Daoy (cell line): ENCODE data around the gene CST9. TPM values are rescaled to one million over a fixed set of nuclear protein-coding genes. Genes with fewer than 3 reads are reported as not detected.
A peak's percentile ranks its signal among the peaks of the same experiment; 100 is the strongest.
"Not testable (repeated sequence)": the region's sequence is repeated elsewhere in the genome, so short reads cannot be mapped to it uniquely, and the experiment has no call there.

Experiments used
- DNase-seq: peaks from one replicate; pipeline ENCODE4 v3.0.0-alpha.2; 2015; ENCODE audit warnings: low read depth
- total RNA-seq: library from RNA; depleted of rRNA; stranded (reverse); fragments of >200 nt; shearing (Covaris generic); gene quantifications from 2 replicates; pipeline ENCODE4 v1.2.3, GENCODE V29; 2014

Gene CST9
- total RNA-seq, 1 experiment from 2014 or later: not detected

DNA sequence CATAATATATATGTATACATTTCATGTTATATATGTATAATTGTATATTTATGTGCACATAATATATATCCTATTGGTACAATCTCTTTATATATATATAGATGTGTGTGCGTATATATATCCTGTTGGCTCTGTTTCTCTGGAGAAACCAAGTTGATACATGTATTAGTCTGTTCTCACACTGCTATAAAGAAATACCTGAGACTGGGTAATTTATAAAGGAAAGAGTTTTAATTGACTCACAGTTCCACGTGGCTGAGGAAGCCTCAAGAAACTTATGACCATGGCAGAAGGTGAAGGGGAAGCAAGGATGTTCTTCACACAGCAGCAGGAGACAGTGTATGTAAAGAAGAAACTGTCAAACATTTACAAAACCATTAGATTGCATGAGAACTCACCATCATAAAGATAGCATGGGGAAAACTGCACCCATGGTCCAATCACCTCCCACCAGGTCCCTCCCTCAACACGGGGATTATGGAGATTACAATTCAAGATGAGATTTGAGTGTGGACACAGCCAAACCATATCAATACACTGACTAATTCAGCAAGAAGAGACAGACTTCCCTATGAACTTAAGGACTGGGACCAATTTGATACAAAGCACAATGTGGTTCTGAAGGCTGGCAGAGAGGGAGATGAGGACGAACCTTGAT, 18.1 kb upstream of the CST9 start:
- no peak for DNase-seq

DNA sequence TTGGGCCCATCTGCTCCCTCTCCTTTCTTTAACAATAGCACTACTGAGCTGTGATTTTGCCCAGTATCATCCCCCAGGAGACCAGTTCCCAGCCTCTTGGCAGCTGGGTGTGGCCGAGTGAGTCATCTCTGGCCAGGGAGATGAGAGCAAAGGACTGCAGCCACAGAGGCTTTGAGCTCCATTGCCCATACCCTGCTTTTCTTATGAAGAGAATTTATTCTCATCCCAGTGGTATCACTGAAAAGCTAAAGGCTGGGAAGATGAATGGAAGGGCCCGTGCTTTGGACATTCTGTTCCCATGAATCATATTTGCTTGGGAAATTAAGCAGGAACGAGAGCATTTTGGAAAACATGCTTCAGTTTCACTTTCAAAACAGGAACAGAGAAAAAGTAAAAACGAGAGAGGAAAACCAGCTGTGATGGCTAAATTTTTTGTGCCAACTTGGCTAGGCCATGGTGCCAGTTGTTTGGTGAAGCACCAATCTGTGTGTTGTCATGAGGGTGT, 17.2 kb upstream of the CST9 start:
- peak; percentile 83 for DNase-seq

DNA sequence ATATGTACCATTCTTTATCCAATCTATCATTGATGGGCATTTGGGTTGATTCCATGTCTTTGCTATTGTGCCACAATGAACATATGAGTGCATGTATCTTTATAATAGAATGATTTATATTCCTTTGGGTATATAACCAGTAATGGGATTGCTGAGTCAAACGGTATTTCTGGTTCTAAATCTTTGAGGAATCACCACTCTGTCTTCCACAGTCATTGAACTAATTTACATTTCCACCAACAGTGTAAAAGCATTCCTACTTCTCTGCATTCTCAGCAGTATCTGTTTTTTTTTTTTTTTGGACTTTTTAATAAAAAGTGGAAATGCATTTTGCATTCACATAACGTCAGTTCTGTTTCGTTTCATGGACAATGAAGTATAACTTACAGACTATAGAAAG, 16.7 kb upstream of the CST9 start:
- DNase-seq: not testable (repeated sequence)

DNA sequence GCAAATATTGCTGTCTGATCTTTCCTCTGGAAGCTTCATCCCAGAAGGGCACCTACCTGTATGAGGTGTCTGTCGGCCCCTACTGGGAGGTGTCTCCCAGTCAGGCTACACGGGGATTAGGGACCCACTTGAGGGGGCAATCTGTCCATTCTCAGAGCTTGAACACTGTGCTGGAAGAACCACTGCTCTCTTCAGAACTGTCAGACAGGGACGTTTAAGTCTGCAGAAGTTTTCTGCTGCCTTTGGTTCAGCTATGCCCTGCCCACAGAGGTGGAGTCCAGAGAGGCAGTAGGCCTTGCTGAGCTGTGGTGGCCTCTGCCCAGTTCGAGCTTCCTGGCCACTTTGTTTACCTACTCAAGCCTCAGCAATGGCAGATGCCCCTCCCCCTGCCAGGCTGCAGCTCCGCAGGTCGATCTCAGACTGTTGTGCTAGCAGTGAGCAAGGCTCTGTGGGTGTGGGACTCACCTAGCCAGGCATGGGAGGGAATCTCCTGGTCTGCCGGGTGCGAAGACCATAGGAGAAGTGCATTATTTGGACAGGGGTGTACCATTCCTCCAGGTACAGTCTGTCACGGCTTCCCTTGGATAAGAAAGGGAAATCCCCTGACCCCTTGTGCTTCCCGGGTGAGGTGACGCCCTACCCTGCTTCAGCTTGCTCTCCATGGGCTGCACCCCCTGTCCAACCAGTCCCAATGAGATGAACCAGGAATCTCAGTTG, 15.1 kb upstream of the CST9 start:
- not testable (repeated sequence) for DNase-seq

DNA sequence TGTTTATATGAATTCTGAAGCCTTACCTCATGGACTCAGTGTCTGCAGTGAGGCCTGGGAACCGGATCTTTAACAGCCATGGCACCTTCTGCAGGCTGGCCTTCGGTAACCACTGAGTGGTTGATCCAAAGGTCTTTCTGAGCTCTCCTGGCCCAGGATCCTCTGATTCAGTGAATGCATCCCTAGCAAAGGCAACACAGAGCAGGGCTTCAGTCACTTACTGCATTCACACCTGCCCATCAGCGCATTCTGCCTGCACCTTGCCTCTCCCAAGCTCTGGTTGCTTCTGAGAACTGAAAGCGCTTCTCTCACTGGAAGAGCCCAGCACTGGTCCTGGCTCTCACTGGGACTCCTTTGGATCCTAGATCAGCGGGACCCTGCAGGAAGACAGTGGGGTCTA, 8.4 kb upstream of the CST9 start:
- no peak for DNase-seq

DNA sequence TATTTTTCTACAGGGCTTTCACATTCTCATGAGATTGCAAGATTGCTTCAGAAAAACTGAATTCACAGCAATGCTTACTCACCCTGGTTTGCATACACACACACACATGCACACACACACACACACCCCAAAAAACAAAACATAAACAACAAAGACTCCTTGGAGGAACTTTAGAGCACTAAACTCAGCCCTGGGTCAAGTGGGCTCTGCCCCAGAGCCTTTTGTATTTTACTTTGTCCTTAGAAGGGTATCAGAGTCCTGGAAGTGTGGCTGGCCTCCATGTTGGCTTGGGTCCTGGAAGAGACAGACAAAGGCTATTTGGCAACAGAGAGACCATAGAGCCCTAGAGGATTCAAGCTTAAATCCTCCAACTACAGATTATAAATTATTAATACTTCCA, 8.0 kb upstream of the CST9 start:
- DNase-seq: no peak

DNA sequence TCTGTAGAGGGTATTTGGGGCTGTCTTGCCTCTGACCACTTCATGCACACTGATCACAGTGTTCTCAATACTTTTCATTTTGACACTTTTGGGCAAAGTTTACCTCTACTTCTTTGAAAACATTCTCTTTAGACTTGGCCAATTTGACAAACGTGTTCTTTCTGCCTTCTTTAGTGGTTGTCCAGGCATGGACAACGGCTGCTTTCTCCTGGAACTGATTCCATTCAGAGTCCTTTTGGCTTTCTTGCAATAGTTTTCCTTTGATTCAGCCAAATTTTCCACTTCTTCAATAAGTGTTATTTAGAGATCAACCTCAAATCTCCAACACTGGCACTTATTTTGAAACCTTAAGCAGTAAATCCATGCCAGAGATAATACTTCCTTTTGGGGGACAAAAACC, 6.7 kb upstream of the CST9 start:
- no peak for DNase-seq

DNA sequence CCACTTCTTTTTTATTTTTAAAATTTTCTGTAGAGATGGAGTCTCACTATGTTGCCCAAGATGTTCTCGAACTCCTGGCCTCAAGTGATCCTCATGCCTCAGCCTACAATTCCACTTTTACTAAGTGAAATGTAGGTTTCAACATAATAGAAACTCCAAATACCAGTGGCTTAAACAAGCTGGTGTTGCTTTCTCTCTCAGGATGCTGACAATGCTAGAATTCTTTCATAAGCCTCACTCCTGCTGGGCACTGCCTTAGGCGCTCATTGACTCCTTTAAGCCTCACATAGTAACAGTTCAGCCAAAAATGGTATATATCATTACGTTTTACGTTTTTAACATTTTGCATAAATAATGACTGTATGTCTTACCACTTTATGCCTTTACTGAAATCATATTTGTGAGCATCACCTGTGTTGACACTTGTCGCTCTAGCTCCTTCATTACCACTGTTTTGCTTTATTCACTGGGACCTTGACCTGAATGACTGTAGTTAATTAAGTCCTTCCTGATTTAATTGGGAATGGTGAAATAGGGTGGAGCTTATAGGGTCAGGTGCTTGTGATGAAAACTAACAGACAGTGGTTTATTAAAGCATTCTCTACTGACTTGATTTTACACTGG, 3.9 kb upstream of the CST9 start:
- DNase-seq: no peak

DNA sequence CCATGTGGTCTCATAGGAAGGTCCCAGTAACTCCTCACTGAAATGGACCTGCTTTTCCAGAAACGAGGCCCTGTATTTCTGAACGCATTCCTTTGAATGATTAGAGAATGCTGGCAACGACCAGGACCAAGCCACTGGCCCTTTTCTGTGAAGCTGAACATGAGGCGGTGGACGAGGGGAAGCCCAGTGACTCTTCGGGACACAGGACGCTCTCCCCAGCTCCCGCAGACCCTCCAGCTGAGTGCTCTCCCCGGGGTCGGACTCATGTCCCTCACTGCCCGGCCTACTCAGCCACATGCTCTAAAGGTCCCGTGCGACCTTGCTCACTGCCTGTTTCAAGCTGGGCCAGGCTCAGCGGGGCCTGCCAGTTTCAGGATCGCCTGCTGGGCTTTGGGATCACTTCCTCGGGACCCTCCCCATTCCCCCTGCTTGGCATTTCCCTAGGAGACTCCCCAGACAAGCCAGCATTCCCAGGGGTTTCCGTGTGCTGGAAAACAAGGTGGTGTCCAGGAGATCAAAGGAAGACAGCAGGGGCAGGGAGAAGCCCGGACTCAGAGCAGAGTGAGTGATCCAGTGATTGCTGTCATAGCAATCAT, 2.6 kb upstream of the CST9 start:
- no peak for DNase-seq

DNA sequence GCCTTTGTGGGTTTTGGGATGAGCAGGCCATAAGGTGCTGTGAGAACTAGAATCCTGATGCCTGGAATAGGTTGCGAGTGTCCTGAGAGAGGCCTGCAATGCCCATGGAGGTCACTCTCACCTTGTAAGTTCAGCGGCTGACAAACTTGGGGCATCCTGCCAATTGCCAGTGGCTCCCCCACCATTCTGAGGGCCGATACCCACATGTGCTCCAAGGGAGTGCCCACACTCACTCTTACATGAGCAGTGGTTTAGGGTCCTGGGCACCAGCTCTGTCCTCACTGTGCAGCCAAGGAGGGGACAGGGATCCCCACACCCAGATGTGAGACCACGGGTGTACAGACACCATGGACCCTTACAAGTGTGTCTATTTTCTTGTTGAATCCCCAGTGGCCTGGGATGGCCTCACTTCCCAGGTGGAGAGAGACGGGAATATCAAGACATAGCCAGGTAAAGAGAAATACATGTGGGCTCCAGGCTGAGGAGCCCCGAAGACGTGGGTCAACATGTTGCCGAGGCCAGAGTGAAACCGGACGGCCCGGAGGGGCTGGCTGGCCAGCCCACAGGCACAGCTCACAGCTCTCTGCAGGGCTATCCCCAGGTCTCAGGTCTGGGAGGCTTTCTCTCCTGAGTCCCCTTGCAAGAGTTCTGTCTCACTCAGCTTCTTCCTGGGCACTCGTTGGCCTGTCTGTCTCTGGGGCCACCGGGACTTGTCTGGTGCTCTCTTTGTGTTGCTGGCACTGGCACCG, 2.0 kb upstream of the CST9 start:
- DNase-seq: no peak

DNA sequence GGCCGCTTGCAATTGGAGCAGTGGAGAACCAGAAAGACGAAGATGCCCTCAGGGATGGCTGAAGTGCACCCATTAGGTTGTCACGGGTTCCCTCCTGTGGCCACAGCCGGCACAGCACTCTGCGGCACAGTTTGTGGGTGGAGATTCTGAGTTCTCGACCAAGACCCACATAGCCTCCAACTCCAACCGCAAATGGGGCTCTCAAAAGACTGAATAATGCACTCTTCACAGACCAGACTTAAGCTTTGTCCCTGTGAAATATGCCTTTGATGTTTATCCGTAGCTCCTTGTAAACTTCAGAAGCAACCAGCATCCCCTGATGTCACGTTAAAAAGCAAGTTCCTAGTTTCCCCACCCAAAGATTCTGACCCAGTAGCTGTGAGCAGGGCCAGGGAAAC, 934 bp upstream of the CST9 start:
- DNase-seq: peak; percentile 52

DNA sequence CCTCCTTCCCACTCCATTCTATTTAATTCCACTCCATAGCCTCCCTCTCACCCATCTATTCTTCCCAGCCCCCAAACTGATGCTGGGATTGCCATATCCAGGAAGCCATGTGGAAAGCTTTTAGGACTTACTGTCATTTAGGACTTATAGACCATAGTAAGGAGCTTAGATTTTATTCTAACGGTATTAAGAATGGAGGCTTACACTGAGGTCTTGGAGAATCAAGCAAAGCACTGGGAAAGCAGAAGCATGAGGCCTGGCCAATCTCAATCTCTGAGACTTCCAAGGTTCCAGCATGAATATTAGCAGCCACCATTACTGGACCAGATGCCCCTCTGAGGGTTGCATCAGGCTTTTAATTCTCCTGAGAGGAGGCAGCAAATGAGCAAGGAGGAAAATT, 1.4 kb downstream of the CST9 start:
- DNase-seq: no peak

DNA sequence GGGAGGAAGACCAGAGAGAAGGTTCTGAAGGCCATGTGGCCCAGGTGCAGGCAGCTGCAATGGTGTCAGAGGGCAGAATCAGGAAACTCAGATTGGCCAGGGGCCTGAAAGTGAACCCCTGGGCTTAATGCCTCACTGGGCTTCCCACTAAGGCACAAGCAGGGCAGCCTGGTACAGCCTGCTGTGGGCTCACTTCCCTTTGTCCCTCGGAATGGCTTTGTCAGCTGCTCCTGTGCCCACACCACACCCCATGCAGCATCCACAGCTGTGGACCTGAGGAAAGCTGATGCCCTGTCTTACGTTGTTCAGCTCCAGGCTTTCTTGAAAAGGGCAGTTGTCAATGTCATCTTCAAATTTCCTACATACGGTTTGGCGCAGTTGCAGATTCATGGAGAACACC, 2.4 kb downstream of the CST9 start:
- no peak for DNase-seq

DNA sequence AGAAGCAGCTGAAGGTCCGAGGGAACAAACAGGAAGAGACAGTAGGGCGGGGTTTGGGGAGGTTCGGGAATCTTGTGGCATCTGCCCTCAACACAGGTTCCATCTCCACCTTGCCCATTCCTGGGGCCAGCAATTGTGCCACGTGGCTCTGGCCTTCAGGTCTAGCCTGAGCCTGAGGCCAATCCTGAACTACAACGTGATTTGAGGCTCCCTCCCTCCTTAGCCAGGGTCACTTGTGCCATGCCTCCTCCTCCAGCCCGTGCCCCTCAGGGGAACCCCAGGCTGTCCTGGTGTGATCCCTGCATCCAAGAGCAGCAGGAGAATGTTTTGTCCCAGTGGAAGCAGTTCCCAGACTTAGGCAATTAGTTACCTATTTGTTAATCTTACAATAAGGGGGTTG, 3.0 kb downstream of the CST9 start:
- no peak for DNase-seq

DNA sequence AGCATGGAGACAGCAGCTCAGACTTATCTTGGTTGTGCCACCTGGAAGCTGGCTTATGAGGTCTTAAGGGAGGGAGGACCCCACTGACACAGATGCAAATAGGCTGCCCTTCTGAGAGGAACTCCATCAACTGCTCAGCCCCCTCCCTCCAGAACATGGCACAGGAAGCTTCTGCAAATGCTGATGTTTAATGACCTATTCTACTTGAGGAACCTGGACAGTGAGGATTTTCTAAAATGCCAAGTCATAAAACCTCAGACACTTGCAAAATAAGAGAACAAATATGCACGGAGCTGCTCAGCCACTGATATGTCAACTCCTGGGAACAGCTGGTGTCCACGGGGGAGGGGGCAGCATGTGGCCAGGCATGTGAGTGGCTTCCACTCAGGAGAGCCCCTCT, 3.5 kb downstream of the CST9 start:
- DNase-seq: no peak

DNA sequence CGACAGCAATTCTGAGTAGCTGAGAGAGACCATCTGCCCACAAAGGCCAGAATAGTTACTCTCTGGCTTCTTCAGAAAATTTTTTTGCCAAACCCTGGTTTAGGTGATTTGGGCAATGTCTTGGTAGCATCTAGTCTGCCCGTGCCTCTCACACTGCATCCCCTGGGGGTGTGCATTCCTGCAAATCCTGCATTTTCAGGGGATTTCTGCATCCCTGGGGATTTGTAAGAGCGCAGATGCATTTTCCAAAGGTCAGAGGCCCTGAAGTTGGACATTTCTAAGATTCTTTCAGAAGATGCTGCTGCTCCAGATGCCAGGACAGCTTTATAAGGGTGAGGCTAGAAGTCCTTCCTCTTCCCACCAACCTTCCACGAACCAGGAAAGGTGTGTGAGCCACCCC, 4.0 kb downstream of the CST9 start:
- DNase-seq: no peak

DNA sequence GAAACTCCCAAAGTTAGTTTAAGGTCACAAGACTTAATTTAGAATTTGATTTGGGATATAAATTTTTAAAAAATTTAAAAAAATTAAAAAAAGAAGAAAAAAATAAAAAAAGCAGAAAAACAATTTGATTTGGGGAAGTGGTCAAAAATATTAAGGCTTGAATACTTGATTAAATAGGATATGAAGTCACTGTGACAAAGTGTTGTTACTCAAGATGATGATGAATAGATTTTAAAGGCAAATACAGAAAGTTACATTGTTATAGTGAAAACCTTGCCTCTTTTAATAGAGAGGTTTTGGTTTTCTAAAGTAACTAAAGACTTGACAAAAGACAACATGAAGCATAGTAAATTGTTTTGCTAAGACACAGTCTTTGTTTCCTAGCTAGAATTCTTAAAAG, 7.2 kb downstream of the CST9 start:
- no peak for DNase-seq

DNA sequence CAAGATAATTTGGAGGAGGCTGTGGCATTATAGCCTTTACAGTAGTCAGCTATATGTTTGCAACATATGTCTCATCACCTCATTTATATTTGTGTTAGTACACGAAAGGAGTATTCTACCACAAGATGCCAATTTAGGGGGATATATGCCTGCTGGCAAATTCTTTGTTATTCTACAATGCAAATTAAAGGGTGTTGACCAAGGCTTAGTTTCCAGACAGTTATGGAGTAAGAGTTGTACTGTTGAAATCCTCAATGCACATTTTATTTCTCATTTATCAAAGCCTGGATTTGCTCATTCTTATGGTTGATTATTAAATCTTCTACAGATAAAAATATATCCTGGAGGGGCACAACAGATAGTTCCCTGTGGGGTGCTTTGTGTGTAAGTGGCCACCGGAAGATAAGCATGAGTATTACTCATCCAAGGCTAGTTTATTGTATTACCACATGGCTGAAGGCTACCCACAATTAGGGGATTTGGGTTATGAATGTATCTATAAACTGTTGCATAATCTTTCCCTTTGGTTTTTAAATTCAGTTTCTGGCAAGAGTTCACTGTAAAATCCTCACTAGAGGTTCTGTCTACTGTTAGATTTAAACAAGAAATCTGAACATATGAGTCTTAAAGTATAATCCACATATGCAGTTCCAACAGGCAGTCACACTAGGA, 9.0 kb downstream of the CST9 start:
- no peak for DNase-seq

DNA sequence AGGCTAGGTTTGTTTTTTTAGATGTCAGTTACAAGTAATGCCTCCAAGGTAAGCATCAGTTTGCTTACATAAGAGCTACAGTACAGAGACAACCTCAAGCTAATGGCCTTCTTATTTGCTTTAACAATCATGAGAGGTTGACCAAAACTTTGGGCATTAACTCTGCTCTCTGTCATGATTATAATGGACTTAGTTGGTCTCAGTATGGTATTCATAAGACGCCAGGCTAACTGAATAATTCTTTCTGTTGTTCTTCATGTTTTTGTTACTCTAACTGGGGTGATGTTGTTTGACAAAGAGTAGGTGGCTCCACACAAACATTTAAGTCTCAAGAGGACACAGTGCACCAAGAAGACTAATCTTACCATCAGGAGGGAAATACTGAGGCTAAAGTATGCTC, 9.8 kb downstream of the CST9 start:
- no peak for DNase-seq

DNA sequence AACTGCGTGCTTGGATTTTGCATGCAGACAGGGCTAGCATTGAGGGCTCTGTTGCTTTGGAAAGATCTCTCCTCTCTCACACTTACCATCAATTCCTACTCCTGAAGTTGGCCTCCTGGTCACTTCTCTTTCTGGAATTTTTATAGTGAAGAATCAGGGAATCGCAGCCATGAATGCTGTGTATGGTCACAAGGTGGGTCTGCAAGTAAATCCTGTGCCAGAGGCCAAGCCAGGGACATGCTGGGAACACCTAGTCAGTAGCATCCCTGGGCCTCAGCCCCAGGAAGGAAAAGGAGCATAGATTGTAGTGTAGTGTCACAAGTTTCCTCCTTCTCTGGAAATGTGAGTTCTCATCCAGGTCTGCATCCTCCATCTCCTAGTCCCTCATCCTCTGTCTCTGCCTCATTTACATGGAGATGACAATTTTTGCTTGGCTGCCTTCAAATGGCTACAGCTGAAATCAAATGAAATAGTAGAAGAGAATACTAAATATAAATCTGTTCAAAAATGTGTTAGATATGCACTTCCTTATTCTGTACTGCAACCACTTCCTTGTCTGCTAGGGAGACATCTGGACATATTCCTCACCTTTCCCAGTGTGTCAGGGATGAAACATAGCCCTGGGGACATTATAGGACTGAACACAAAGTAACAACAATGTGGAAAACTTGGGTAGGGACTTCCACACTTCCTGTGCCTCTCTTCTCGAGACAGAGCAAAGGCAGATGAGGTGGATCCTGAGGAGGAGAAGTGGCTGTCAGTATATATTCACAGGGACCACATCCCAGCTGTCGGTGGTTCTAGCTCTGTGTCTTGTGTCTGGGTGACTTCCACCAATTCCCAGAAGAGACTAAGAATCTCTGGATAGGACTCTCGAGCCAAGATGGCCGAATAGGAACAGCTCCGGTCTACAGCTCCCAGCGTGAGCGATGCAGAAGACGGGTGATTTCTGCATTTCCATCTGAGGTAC, 17.0 kb downstream of the CST9 start:
- DNase-seq: no peak
